ENCODE data around the gene HNMT. TPM values are rescaled to one million over a fixed set of nuclear protein-coding genes. Genes with fewer than 3 reads are reported as not detected.
"Not testable (repeated sequence)": the region's sequence is repeated elsewhere in the genome, so short reads cannot be mapped to it uniquely, and the experiment has no call there.

HNMT gene
- total RNA-seq, 3 donors from 2014 or later (not counting 1 experiment from before 2014, with no cell fraction given): 1.1 to 2.1 (median 1.5) TPM

DNA sequence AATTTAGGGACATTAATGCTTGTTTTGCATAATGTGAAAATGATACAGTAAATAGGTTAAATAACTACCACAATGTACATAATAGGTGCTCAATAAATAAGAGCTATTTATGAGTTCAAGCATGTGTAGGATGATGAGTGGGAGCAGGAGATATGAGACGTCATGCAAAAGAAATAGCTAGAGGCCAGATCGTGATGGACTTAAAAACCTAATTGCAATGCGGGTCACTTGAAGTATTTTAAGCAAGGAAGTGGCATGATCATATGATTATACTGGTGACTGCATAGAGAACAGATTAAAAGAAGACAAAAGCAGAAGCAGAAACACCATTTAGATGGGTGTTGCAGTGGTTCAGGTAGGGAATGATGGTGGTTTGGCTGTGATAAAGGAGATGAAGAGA lies 78.0 kb downstream of the HNMT start:
- H3K9me3 ChIP-seq (ENCODE audit: control insufficient read depth, insufficient read depth, low read length): no peaks in the 10 kb centered on the region
- H3K27me3 ChIP-seq (ENCODE audit: control insufficient read depth, insufficient read depth, low read length): no peaks in the 10 kb centered on the region
- H3K27ac Mint-ChIP-seq: no peak overlapping the region
- H3K4me1 Mint-ChIP-seq: no peaks in the 10 kb centered on the region
- no peaks in the 10 kb centered on the region for H3K36me3 Mint-ChIP-seq
- no peaks in the 10 kb centered on the region for H3K4me1 ChIP-seq (ENCODE audit: control insufficient read depth, insufficient read depth, low read length)
- no peak overlapping the region for H3K4me3 ChIP-seq (ENCODE audit: low read length)
- H3K27ac ChIP-seq (ENCODE audit: low read length): no peak overlapping the region
- 91% methylated on average over 3 of the region's 3 CpGs for WGBS (ENCODE audit: insufficient coverage)
- peaks cover 12 to 21% of the 10 kb centered on the region in 2 donors for H3K9me3 Mint-ChIP-seq
- no peaks in the 10 kb centered on the region for H3K36me3 ChIP-seq (ENCODE audit: control insufficient read depth, insufficient read depth, low read length)
- TF ChIP-seq, protein P1, sequence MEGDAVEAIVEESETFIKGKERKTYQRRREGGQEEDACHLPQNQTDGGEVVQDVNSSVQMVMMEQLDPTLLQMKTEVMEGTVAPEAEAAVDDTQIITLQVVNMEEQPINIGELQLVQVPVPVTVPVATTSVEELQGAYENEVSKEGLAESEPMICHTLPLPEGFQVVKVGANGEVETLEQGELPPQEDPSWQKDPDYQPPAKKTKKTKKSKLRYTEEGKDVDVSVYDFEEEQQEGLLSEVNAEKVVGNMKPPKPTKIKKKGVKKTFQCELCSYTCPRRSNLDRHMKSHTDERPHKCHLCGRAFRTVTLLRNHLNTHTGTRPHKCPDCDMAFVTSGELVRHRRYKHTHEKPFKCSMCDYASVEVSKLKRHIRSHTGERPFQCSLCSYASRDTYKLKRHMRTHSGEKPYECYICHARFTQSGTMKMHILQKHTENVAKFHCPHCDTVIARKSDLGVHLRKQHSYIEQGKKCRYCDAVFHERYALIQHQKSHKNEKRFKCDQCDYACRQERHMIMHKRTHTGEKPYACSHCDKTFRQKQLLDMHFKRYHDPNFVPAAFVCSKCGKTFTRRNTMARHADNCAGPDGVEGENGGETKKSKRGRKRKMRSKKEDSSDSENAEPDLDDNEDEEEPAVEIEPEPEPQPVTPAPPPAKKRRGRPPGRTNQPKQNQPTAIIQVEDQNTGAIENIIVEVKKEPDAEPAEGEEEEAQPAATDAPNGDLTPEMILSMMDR (IDR thresholded peaks at IDR 0.05): no peak
- DNase-seq: no peak
- no peak for ATAC-seq
- H3K4me3 Mint-ChIP-seq: no peak overlapping the region
- intact Hi-C loops (cut with micrococcal nuclease): no loop called here
- H3K27me3 Mint-ChIP-seq (ENCODE audit: low read depth in 2 of 2): no peaks in the 10 kb centered on the region

GRCh38 chr2:138043588-138043987 lies 79.3 kb downstream of the HNMT start:
- H3K27ac Mint-ChIP-seq; H3K4me1 ChIP-seq (ENCODE audit: control insufficient read depth, insufficient read depth, low read length); ATAC-seq; DNase-seq; H3K4me3 Mint-ChIP-seq; H3K4me3 ChIP-seq (ENCODE audit: low read length); H3K9me3 ChIP-seq (ENCODE audit: control insufficient read depth, insufficient read depth, low read length); H3K36me3 ChIP-seq (ENCODE audit: control insufficient read depth, insufficient read depth, low read length); H3K27me3 Mint-ChIP-seq (ENCODE audit: low read depth in 2 of 2); H3K27me3 ChIP-seq (ENCODE audit: control insufficient read depth, insufficient read depth, low read length); H3K4me1 Mint-ChIP-seq; H3K27ac ChIP-seq (ENCODE audit: low read length); intact Hi-C loops (cut with micrococcal nuclease); H3K36me3 Mint-ChIP-seq: not testable (repeated sequence)
- 96% methylated on average over 6 of the region's 6 CpGs for WGBS (ENCODE audit: insufficient coverage)
- peaks cover 12 to 21% of the 10 kb centered on the region in 2 donors for H3K9me3 Mint-ChIP-seq

DNA sequence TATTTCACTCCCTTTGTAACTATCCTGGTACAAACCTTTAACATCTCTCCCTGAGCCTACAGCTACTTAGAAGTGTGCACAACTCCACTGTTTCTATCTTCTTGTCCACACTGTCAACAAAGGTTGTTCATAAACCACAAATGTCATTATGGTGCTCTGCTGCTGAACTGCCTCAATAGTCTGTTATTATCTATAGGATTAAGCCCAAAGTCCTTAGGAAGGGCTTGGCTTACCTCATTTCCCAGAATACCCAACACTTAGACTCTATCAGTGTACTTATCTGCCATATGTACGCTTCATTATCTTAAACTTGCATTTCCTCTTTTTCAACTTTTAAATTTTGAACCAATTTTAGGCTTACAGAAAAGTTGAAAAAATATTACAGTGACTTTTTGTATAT lies 94.2 kb downstream of the HNMT start:
- Histone ChIP-seq H3K4me3 (ENCODE audit: low read length) (no peak overlapping the region), H3K27me3 (ENCODE audit: control insufficient read depth, insufficient read depth, low read length) (no peaks in the 10 kb centered on the region), H3K9me3 (ENCODE audit: control insufficient read depth, insufficient read depth, low read length) (no peaks in the 10 kb centered on the region), H3K4me1 (ENCODE audit: control insufficient read depth, insufficient read depth, low read length) (no peaks in the 10 kb centered on the region), H3K36me3 (ENCODE audit: control insufficient read depth, insufficient read depth, low read length) (no peaks in the 10 kb centered on the region), H3K27ac (ENCODE audit: low read length) (no peak overlapping the region)
- intact Hi-C loops (cut with micrococcal nuclease): no loop called here
- Mint-ChIP-seq H3K9me3 (peaks cover 8% of the 10 kb centered on the region in 2 donors), H3K27ac (no peak overlapping the region), H3K36me3 (peaks cover 8% of the 10 kb centered on the region), H3K27me3 (ENCODE audit: low read depth in 2 of 2) (no peaks in the 10 kb centered on the region), H3K4me1 (no peaks in the 10 kb centered on the region), H3K4me3 (no peak overlapping the region)
- TF ChIP-seq, protein P1 (IDR thresholded peaks at IDR 0.05): no peak
- ATAC-seq (no peak), DNase-seq (no peak)
- WGBS (ENCODE audit: insufficient coverage): 0% methylated on average over 1 of the region's 1 CpG

DNA sequence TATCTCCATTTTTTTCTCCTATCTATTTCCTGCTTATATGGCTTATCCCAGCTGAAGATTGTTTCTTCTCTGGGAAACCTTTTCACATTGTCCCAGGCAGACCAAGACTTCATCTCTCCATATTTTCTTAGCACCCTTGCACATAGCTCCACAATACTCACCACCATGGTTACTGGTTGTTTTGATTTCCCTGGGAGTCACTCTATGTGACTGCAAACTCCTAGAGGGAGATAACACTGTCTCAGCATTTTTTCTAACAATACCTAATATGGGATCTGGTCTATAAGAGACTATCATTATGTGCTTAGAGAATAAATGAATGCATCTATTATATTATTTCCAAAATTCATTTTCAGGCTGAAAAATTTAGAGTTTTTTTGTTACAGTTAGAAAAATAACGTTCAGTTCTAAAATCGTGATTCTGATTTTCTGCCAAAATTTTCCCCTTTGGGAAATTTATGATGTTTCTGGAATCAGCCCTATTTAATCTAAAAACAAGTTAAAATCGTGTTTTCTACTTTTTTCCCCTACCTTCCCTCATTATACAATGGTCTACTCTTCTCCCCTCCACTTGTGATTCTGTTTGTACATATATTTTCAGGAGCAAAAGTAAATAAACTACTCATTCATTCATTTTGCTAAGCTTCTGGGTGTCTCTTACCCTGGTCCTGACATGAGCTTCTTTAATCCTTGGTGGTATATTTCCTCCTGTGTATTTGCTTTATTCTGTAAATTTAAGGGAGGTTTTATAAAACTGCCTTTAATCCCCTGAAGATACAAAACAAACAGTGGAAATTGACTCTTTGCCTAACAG lies 95.4 kb downstream of the HNMT start:
- H3K9me3 ChIP-seq (ENCODE audit: control insufficient read depth, insufficient read depth, low read length): no peaks in the 10 kb centered on the region
- no peaks in the 10 kb centered on the region for H3K4me1 ChIP-seq (ENCODE audit: control insufficient read depth, insufficient read depth, low read length)
- intact Hi-C loops (cut with micrococcal nuclease): no loop called here
- no peaks in the 10 kb centered on the region for H3K27me3 ChIP-seq (ENCODE audit: control insufficient read depth, insufficient read depth, low read length)
- Mint-ChIP-seq H3K36me3 (peaks cover 8% of the 10 kb centered on the region), H3K4me1 (no peaks in the 10 kb centered on the region), H3K9me3 (peaks cover 6 to 8% of the 10 kb centered on the region in 2 donors), H3K27ac (no peak overlapping the region), H3K4me3 (no peak overlapping the region), H3K27me3 (ENCODE audit: low read depth in 2 of 2) (no peaks in the 10 kb centered on the region)
- DNase-seq (no peak), ATAC-seq (no peak)
- no peak overlapping the region for H3K27ac ChIP-seq (ENCODE audit: low read length)
- H3K4me3 ChIP-seq (ENCODE audit: low read length): no peak overlapping the region
- 38% methylated on average over 1 of the region's 3 CpGs for WGBS (ENCODE audit: insufficient coverage)
- no peaks in the 10 kb centered on the region for H3K36me3 ChIP-seq (ENCODE audit: control insufficient read depth, insufficient read depth, low read length)
- TF ChIP-seq, protein P1 (IDR thresholded peaks at IDR 0.05): no peak
